GM23338 (cell line): ENCODE measurements around the gene CCDC92. TPM values are rescaled to one million over a fixed set of nuclear protein-coding genes. Genes with fewer than 3 reads are reported as not detected.

Experiments used
- ATAC-seq: fragments of 200-7000 bp; cut with Tn5 transposase; 3 replicates; pipeline ENCODE4 v1.9.1; 2020
- DNase-seq: peaks from one replicate; pipeline ENCODE4 v3.0.0-alpha.2; 2015; ENCODE audit warnings: low spot score
- H2AFZ ChIP-seq: fragments of 200-600 bp; sonication (generic); 2 replicates; pipeline ENCODE4 v1.8.0; 2016; ENCODE audit warnings: antibody characterized with exemption, mild to moderate bottlenecking, moderate library complexity
- H3F3A ChIP-seq: fragments of 200-600 bp; sonication (generic); replicated peaks from 2 replicates; pipeline ENCODE4 v1.8.0; 2017; ENCODE audit warnings: antibody characterized with exemption, mixed run types, low read depth
- H3K27ac ChIP-seq: fragments of 200-600 bp; sonication (generic); 2 replicates; pipeline ENCODE4 v1.6.1; 2016; ENCODE audit warnings: low read depth
- H3K27me3 ChIP-seq: fragments of 200-600 bp; sonication (generic); 2 replicates; pipeline ENCODE4 v1.8.0; 2016; ENCODE audit warnings: mild to moderate bottlenecking, mixed run types, moderate library complexity; ENCODE audit not compliant: insufficient read depth
- H3K36me3 ChIP-seq: fragments of 200-600 bp; sonication (generic); 2 replicates; pipeline ENCODE4 v1.8.0; 2016; ENCODE audit warnings: mild to moderate bottlenecking; ENCODE audit not compliant: insufficient read depth
- H3K4me1 ChIP-seq: fragments of 200-600 bp; sonication (generic); 2 replicates; pipeline ENCODE4 v1.8.0; 2016; ENCODE audit warnings: mild to moderate bottlenecking, moderate library complexity; ENCODE audit not compliant: insufficient read depth
- H3K4me2 ChIP-seq: fragments of 200-600 bp; sonication (generic); 2 replicates; pipeline ENCODE4 v1.7.1; 2017; ENCODE audit warnings: mixed run types
- H3K4me3 ChIP-seq: fragments of 200-600 bp; sonication (generic); 2 replicates; pipeline ENCODE4 v1.6.1; 2016; ENCODE audit warnings: mixed run types
- H3K79me2 ChIP-seq: fragments of 200-600 bp; sonication (generic); replicated peaks from 2 replicates; pipeline ENCODE4 v1.8.0; 2017; ENCODE audit warnings: mild to moderate bottlenecking; ENCODE audit not compliant: insufficient read depth
- H3K9me2 ChIP-seq: fragments of 200-600 bp; sonication (generic); 2 replicates; pipeline ENCODE4 v1.8.0; 2017; ENCODE audit not compliant: insufficient read depth
- H4K20me1 ChIP-seq: fragments of 200-600 bp; sonication (generic); replicated peaks from 2 replicates; pipeline ENCODE4 v1.8.0; 2017; ENCODE audit warnings: mild to moderate bottlenecking; ENCODE audit not compliant: insufficient read depth
- H3K27ac Mint-ChIP-seq: 2 replicates; pipeline ENCODE4 v1.8.0; 2020; ENCODE audit warnings: inconsistent platforms, mild to moderate bottlenecking, moderate library complexity, mixed read lengths
- H3K27me3 Mint-ChIP-seq: 3 replicates; pipeline ENCODE4 v1.8.0; 2022; ENCODE audit warnings: low read depth, mild to moderate bottlenecking, moderate library complexity, mixed read lengths, inconsistent platforms; ENCODE audit not compliant: insufficient read depth, poor library complexity
- H3K36me3 Mint-ChIP-seq: 3 replicates; pipeline ENCODE4 v1.8.0; 2021; ENCODE audit warnings: low read depth, mild to moderate bottlenecking, inconsistent platforms, moderate library complexity, mixed read lengths
- H3K4me1 Mint-ChIP-seq: 3 replicates; pipeline ENCODE4 v1.8.0; 2020; ENCODE audit warnings: mild to moderate bottlenecking, inconsistent platforms, mixed read lengths
- H3K4me3 Mint-ChIP-seq: 3 replicates; pipeline ENCODE4 v1.8.0; 2021; ENCODE audit warnings: moderate library complexity, mild to moderate bottlenecking, inconsistent platforms, mixed read lengths
- H3K9me3 Mint-ChIP-seq: 3 replicates; pipeline ENCODE4 v1.8.0; 2020; ENCODE audit warnings: moderate library complexity, mild to moderate bottlenecking, inconsistent platforms, mixed read lengths
- ETS1 ChIP-seq: IDR thresholded peaks from 2 replicates; pipeline ENCODE4 v1.6.1; 2016; ENCODE audit warnings: antibody characterized with exemption
- EZH2 ChIP-seq: fragments of 200-600 bp; sonication (generic); IDR thresholded peaks from one replicate; pipeline ENCODE4 v1.8.0; 2017; ENCODE audit warnings: antibody characterized with exemption, mild to moderate bottlenecking, low read depth; ENCODE audit not compliant: unreplicated experiment
- NANOG ChIP-seq: IDR thresholded peaks from 2 replicates; pipeline ENCODE4 v1.6.1; 2016; ENCODE audit warnings: antibody characterized with exemption, borderline replicate concordance
- POLR2AphosphoS5 ChIP-seq: IDR thresholded peaks from 2 replicates; pipeline ENCODE4 v1.6.1; 2016; ENCODE audit warnings: antibody characterized with exemption, low read depth
- REST ChIP-seq: IDR thresholded peaks from one replicate; pipeline ENCODE4 v1.6.1; 2018; ENCODE audit warnings: antibody characterized with exemption; ENCODE audit not compliant: unreplicated experiment
- ZNF331 ChIP-seq: fragments of 250-450 bp; sonication (Bioruptor Pico); IDR thresholded peaks from 2 replicates; pipeline ENCODE4 v1.5.0; 2020; ENCODE audit warnings: low read depth, mild to moderate bottlenecking, moderate library complexity
- ZNF462 ChIP-seq: fragments of 250-450 bp; sonication (Bioruptor Pico); IDR thresholded peaks from 2 replicates; pipeline ENCODE4 v1.5.0; 2020; ENCODE audit warnings: mild to moderate bottlenecking, moderate library complexity
- polyA plus RNA-seq: library from polyadenylated mRNA; unstranded; fragments of >200 nt; fragmentation: Nextera tagmentation; extraction: Ambion mirVana; gene quantifications from 2 replicates; pipeline ENCODE4 v1.2.1, GENCODE V29; 2016
- total RNA-seq: library from RNA; depleted of rRNA; stranded (reverse); fragments of >200 nt; shearing (Covaris generic); gene quantifications from 2 replicates; pipeline ENCODE4 v1.2.3, GENCODE V29; 2014

CCDC92 gene
- total and polyA plus RNA-seq, 2 experiments from 2014 or later: 0.08 to 0.31 TPM

- no peak for TF ChIP-seq ZNF462 (CRISPR knock-in tag)
- TF ChIP-seq ZNF331 (CRISPR knock-in tag): no peak
- no peak for TF ChIP-seq POLR2AphosphoS5
- TF ChIP-seq NANOG: no peak
- TF ChIP-seq ETS1: no peak
Measured at GRCh38 chr12:123998991-123999359, 26.3 kb upstream of the CCDC92 start (continued).

GRCh38 chr12:123998344-123998990, 25.8 kb upstream of the CCDC92 start:
- Histone ChIP-seq H3K36me3 (no peaks in the 10 kb centered on the region), H3K27ac (no peak overlapping the region), H3K4me2 (no peak overlapping the region), H3K79me2 (no peaks in the 10 kb centered on the region), H3K4me1 (peaks cover 9% of the 10 kb centered on the region), H3F3A (no peaks in the 10 kb centered on the region), H4K20me1 (peaks cover 7% of the 10 kb centered on the region; the same call in 1 of the 2 replicates), H3K9me2 (no peaks in the 10 kb centered on the region), H3K4me3 (no peak overlapping the region), H3K27me3 (no peaks in the 10 kb centered on the region), H2AFZ (no peak overlapping the region)
- Mint-ChIP-seq H3K9me3 (no peaks in the 10 kb centered on the region), H3K4me3 (no peak overlapping the region), H3K4me1 (peaks cover 22% of the 10 kb centered on the region), H3K27me3 (no peaks in the 10 kb centered on the region), H3K36me3 (peaks cover 4% of the 10 kb centered on the region; the same call in 1 of the 3 replicates), H3K27ac (no peak overlapping the region)
- TF ChIP-seq REST (no peak), EZH2 (no peak)
- ATAC-seq (no peak), DNase-seq (no peak)
